Anterior cingulate cortex (tissue), 58 donors: ENCODE results near the gene GFRA1.
A peak's percentile ranks its signal among the peaks of the same experiment; 100 is the strongest.
"Not testable (repeated sequence)": the region's sequence is repeated elsewhere in the genome, so short reads cannot be mapped to it uniquely, and the experiment has no call there.

Source experiments
- DNase-seq, 58 donors: peaks; one replicate each; lab custom pipeline; 2025; lab: John Stamatoyannopoulos, UW

The GFRA1 gene

GRCh38 chr10:116165941-116166340, 107.1 kb downstream of the GFRA1 start:
- not testable (repeated sequence) for DNase-seq

- DNase-seq: peak in 17 of 58 donors; percentile 3 to 67 (median 18)
Observed at GRCh38 chr10:116164291-116164690, 108.7 kb downstream of the GFRA1 start.

GRCh38 chr10:116163333-116164131, 109.5 kb downstream of the GFRA1 start:
- peak in 21 of 58 donors; percentile 2 to 64 (median 28) for DNase-seq

GRCh38 chr10:116162851-116163250, 110.2 kb downstream of the GFRA1 start:
- DNase-seq: no peak

GRCh38 chr10:116160271-116160670, 112.7 kb downstream of the GFRA1 start:
- no peak for DNase-seq

GRCh38 chr10:116159197-116159596, 113.8 kb downstream of the GFRA1 start:
- DNase-seq: no peak

GRCh38 chr10:116158036-116158435, 115.0 kb downstream of the GFRA1 start:
- DNase-seq: peak in 1 of 58 donors; percentile 10

GRCh38 chr10:116157485-116157884, 115.5 kb downstream of the GFRA1 start:
- no peak for DNase-seq

- DNase-seq: no peak
Observed at GRCh38 chr10:116156819-116157218, 116.2 kb downstream of the GFRA1 start.

GRCh38 chr10:116155191-116155590, 117.8 kb downstream of the GFRA1 start:
- DNase-seq: no peak

GRCh38 chr10:116154651-116155050, 118.4 kb downstream of the GFRA1 start:
- DNase-seq: no peak

GRCh38 chr10:116151076-116151475, 121.9 kb downstream of the GFRA1 start:
- DNase-seq: no peak

GRCh38 chr10:116150606-116151005, 122.4 kb downstream of the GFRA1 start:
- no peak for DNase-seq

- DNase-seq: no peak
Observed at GRCh38 chr10:116147147-116147905, 125.7 kb downstream of the GFRA1 start.

GRCh38 chr10:116146372-116147140, 126.5 kb downstream of the GFRA1 start:
- DNase-seq: no peak

- no peak for DNase-seq
Observed at GRCh38 chr10:116143673-116144222, 129.3 kb downstream of the GFRA1 start.

GRCh38 chr10:116141855-116142254, 131.2 kb downstream of the GFRA1 start:
- DNase-seq: no peak

GRCh38 chr10:116141246-116141645, 131.8 kb downstream of the GFRA1 start:
- DNase-seq: no peak

- no peak for DNase-seq
Observed at GRCh38 chr10:116139886-116140285, 133.1 kb downstream of the GFRA1 start.

- no peak for DNase-seq
Observed at GRCh38 chr10:116138897-116139296, 134.1 kb downstream of the GFRA1 start.

- no peak for DNase-seq
Observed at GRCh38 chr10:116136261-116136660, 136.7 kb downstream of the GFRA1 start.
